Activated CD4-positive, CD25-positive, alpha-beta regulatory T cell treated with anti-CD3 and anti-CD28 coated beads, Interleukin-2, amount 50 U/mL, for 24 hours (primary cell): ENCODE measurements around the gene RRP36.
A peak's percentile ranks its signal among the peaks of the same experiment; 100 is the strongest.
"Not testable (repeated sequence)": the region's sequence is repeated elsewhere in the genome, so short reads cannot be mapped to it uniquely, and the experiment has no call there.

Source experiments
- ATAC-seq, 2 donors: fragments of 150-1000 bp; cut with Tn5 transposase; one replicate each; pipeline ENCODE4 v1.10.0; 2021; ENCODE audit warnings: mild to moderate bottlenecking in 1 of 2, moderate library complexity in 1 of 2

RRP36 gene

GRCh38 chr6:43040542-43041257 is 19.3 kb downstream of the RRP36 start:
- no peak for ATAC-seq

GRCh38 chr6:43041475-43041874 is 20.1 kb downstream of the RRP36 start:
- not testable (repeated sequence) for ATAC-seq

- no peak for ATAC-seq
These were observed 21.9 kb downstream of the RRP36 start for GRCh38 chr6:43043310-43043709.

- no peak for ATAC-seq
These were observed 24.0 kb downstream of the RRP36 start for GRCh38 chr6:43045371-43045930.

- ATAC-seq, result no peak
These were observed 26.6 kb downstream of the RRP36 start for GRCh38 chr6:43047998-43048397.

- ATAC-seq, result no peak
These were observed 29.6 kb downstream of the RRP36 start for GRCh38 chr6:43050981-43051380.

- no peak for ATAC-seq
These were observed 30.9 kb downstream of the RRP36 start for GRCh38 chr6:43052225-43052841.

GRCh38 chr6:43052842-43053544 is 31.6 kb downstream of the RRP36 start:
- peak; percentile 6 for ATAC-seq

- peak; percentile 99 to 100 for ATAC-seq
These were observed 32.3 kb downstream of the RRP36 start, which contains the start of gene CUL7 for GRCh38 chr6:43053545-43054205. Gene CUL7 (minus strand): TSS chr6:43053851. CDS start chr6:43052788, 1,063 bp downstream.

GRCh38 chr6:43054206-43054943 is 33.0 kb downstream of the RRP36 start:
- ATAC-seq, result no peak

- no peak for ATAC-seq
These were observed 34.5 kb downstream of the RRP36 start for GRCh38 chr6:43055966-43056365.

GRCh38 chr6:43058531-43058930 is 37.1 kb downstream of the RRP36 start:
- ATAC-seq, result no peak

GRCh38 chr6:43059168-43060033 is 38.0 kb downstream of the RRP36 start, which contains the start of the genes KLC4 and MRPL2:
Gene KLC4 (plus strand): TSS chr6:43059631. CDS start chr6:43061336, 1,705 bp downstream.
Gene MRPL2 (minus strand): TSS chr6:43059434. CDS start chr6:43059381, 53 bp downstream.
- peak; percentile 95 to 96 for ATAC-seq

- ATAC-seq, result no peak
These were observed 38.8 kb downstream of the RRP36 start for GRCh38 chr6:43060034-43060754.

- ATAC-seq, result no peak
These were observed 39.6 kb downstream of the RRP36 start for GRCh38 chr6:43060755-43061633.

- ATAC-seq, result no peak
These were observed 40.4 kb downstream of the RRP36 start for GRCh38 chr6:43061861-43062260.

- no peak for ATAC-seq
These were observed 41.4 kb downstream of the RRP36 start for GRCh38 chr6:43062818-43063217.

- no peak for ATAC-seq
These were observed 48.7 kb downstream of the RRP36 start for GRCh38 chr6:43070028-43070632.
